ENCODE data around the gene PAGE2B.

Gene PAGE2B

GRCh38 chrX:55072286-55072685 is 2.5 kb upstream of the PAGE2B start:
- H3K4me2 ChIP-seq (ENCODE audit: low read length): no peak overlapping the region
- H3K4me3 ChIP-seq (ENCODE audit: low read depth, low read length): no peak overlapping the region
- no peak for TF ChIP-seq CTCF (IDR thresholded peaks at IDR 0.05)
- H3K79me2 ChIP-seq: no peaks in the 10 kb centered on the region
- H3K36me3 ChIP-seq (ENCODE audit: control insufficient read depth, insufficient read depth, low read length): no peaks in the 10 kb centered on the region
- no peak overlapping the region for H2AFZ ChIP-seq
- no peak overlapping the region for H3K27ac ChIP-seq
- H3K4me1 ChIP-seq: no peaks in the 10 kb centered on the region
- no peak overlapping the region for H3K9ac ChIP-seq
- H3K27me3 ChIP-seq (ENCODE audit: control insufficient read depth, insufficient read depth, low read length): no peaks in the 10 kb centered on the region
- H3K9me3 ChIP-seq (ENCODE audit: control insufficient read depth, low read length): no peaks in the 10 kb centered on the region

GRCh38 chrX:55088795-55089489 is 14.1 kb downstream of the PAGE2B start, which contains the start of gene PAGE2:
Gene PAGE2, plus strand, starts transcription at chrX:55089018. Its CDS starts 1,003 bp downstream, at chrX:55090021.
- H3K27me3 ChIP-seq (ENCODE audit: control insufficient read depth, insufficient read depth, low read length): no peaks in the 10 kb centered on the region
- H3K36me3 ChIP-seq (ENCODE audit: control insufficient read depth, insufficient read depth, low read length): no peaks in the 10 kb centered on the region
- H3K9me3 ChIP-seq (ENCODE audit: control insufficient read depth, low read length): no peaks in the 10 kb centered on the region
- H2AFZ ChIP-seq: no peak within 1 kb of the TSS
- TF ChIP-seq CTCF (IDR thresholded peaks at IDR 0.05): no peak
- no peaks in the 10 kb centered on the region for H3K79me2 ChIP-seq
- H3K4me3 ChIP-seq (ENCODE audit: low read depth, low read length): no peak within 1 kb of the TSS
- H3K27ac ChIP-seq: no peak within 1 kb of the TSS
- H3K4me2 ChIP-seq (ENCODE audit: low read length): no peak within 1 kb of the TSS
- no peaks in the 10 kb centered on the region for H3K4me1 ChIP-seq
- no peak within 1 kb of the TSS for H3K9ac ChIP-seq

- Histone ChIP-seq H2AFZ (no peak overlapping the region), H3K4me3 (ENCODE audit: low read depth, low read length) (no peak overlapping the region), H3K79me2 (no peaks in the 10 kb centered on the region), H3K9me3 (ENCODE audit: control insufficient read depth, low read length) (no peaks in the 10 kb centered on the region), H3K4me2 (ENCODE audit: low read length) (no peak overlapping the region), H3K27me3 (ENCODE audit: control insufficient read depth, insufficient read depth, low read length) (no peaks in the 10 kb centered on the region), H3K4me1 (no peaks in the 10 kb centered on the region), H3K27ac (no peak overlapping the region), H3K9ac (no peak overlapping the region), H3K36me3 (ENCODE audit: control insufficient read depth, insufficient read depth, low read length) (no peaks in the 10 kb centered on the region)
- TF ChIP-seq CTCF (IDR thresholded peaks at IDR 0.05): no peak
Observed at GRCh38 chrX:55098691-55099090, 23.9 kb downstream of the PAGE2B start.

- H3K79me2 ChIP-seq: no peaks in the 10 kb centered on the region
- H3K9me3 ChIP-seq (ENCODE audit: control insufficient read depth, low read length): no peaks in the 10 kb centered on the region
- H3K4me1 ChIP-seq: no peaks in the 10 kb centered on the region
- no peaks in the 10 kb centered on the region for H3K36me3 ChIP-seq (ENCODE audit: control insufficient read depth, insufficient read depth, low read length)
- H3K4me2 ChIP-seq (ENCODE audit: low read length): no peak overlapping the region
- no peaks in the 10 kb centered on the region for H3K27me3 ChIP-seq (ENCODE audit: control insufficient read depth, insufficient read depth, low read length)
- no peak overlapping the region for H3K4me3 ChIP-seq (ENCODE audit: low read depth, low read length)
- H3K9ac ChIP-seq: no peak overlapping the region
- no peak overlapping the region for H2AFZ ChIP-seq
- TF ChIP-seq CTCF (IDR thresholded peaks at IDR 0.05): no peak
- no peak overlapping the region for H3K27ac ChIP-seq
Observed at GRCh38 chrX:55099162-55099561, 24.3 kb downstream of the PAGE2B start.

GRCh38 chrX:55102754-55103153 is 27.9 kb downstream of the PAGE2B start:
- no peaks in the 10 kb centered on the region for H3K27me3 ChIP-seq (ENCODE audit: control insufficient read depth, insufficient read depth, low read length)
- no peaks in the 10 kb centered on the region for H3K9me3 ChIP-seq (ENCODE audit: control insufficient read depth, low read length)
- no peak overlapping the region for H3K4me3 ChIP-seq (ENCODE audit: low read depth, low read length)
- no peak overlapping the region for H3K27ac ChIP-seq
- H3K4me1 ChIP-seq: no peaks in the 10 kb centered on the region
- H3K9ac ChIP-seq: no peak overlapping the region
- TF ChIP-seq CTCF (IDR thresholded peaks at IDR 0.05): no peak
- H3K36me3 ChIP-seq (ENCODE audit: control insufficient read depth, insufficient read depth, low read length): no peaks in the 10 kb centered on the region
- no peak overlapping the region for H3K4me2 ChIP-seq (ENCODE audit: low read length)
- H3K79me2 ChIP-seq: no peaks in the 10 kb centered on the region
- H2AFZ ChIP-seq: no peak overlapping the region
